Endothelial cell of umbilical vein (primary cell): ENCODE results near the gene JCAD. TPM values are rescaled to one million over a fixed set of nuclear protein-coding genes. Genes with fewer than 3 reads are reported as not detected.

Experiments used
- BruUV-seq: library from RNA; stranded (reverse); fragments of 400-500 nt; replicated peaks from 2 replicates; lab custom pipeline; 2021; lab: Mats Ljungman, UMichigan
- CTCF ChIA-PET: fragments of 300-600, 350-600 bp; sonication (Branson Sonifier 250); formaldehyde crosslinking; loops from one replicate; lab custom pipeline; 2021; ENCODE audit warnings: antibody characterized with exemption, inconsistent platforms; lab: Charles Lee
- POLR2A ChIA-PET: fragments of 300-600, 350-600 bp; sonication (Branson Sonifier 250); formaldehyde crosslinking; loops from one replicate; lab custom pipeline; 2021; ENCODE audit warnings: antibody characterized with exemption, inconsistent platforms; lab: Charles Lee
- DNase-seq: peaks from one replicate; pipeline ENCODE4 v3.0.0-alpha.2; 2011; ENCODE audit warnings: low read depth, low spot score
- FAIRE-seq: peaks from 2 replicates; lab custom pipeline; 2011; peaks lifted over from hg19 to GRCh38; lab: Jason Lieb, UNC
- H2AFZ ChIP-seq: 2 replicates; pipeline ENCODE4 v1.6.0; 2012; ENCODE audit warnings: low read depth, low read length, control low read depth, inconsistent platforms
- H3K27ac ChIP-seq: 2 replicates; pipeline ENCODE4 v1.5.1; 2011; ENCODE audit warnings: low read depth, mild to moderate bottlenecking, control low read depth, low read length, moderate library complexity; ENCODE audit not compliant: insufficient read depth
- H3K27me3 ChIP-seq, 2 experiments: 2 replicates each; pipeline versions ENCODE4 v1.6.0 to v1.6.1; 2011; ENCODE audit warnings: low read length in 2 of 2, mixed read lengths in 1 of 2; ENCODE audit not compliant: control insufficient read depth in 2 of 2, insufficient read depth in 2 of 2
- H3K36me3 ChIP-seq, 2 experiments: 2 replicates in 1 of 2; 3 replicates in 1 of 2; pipeline ENCODE4 v1.5.1; 2011; ENCODE audit warnings: low read length in 2 of 2, mild to moderate bottlenecking in 1 of 2, moderate library complexity in 1 of 2; ENCODE audit not compliant: control insufficient read depth in 2 of 2, insufficient read depth in 2 of 2; ENCODE audit errors: extremely low read depth in 1 of 2
- H3K4me1 ChIP-seq: 3 replicates; pipeline ENCODE4 v1.5.1; 2011; ENCODE audit warnings: mild to moderate bottlenecking, low read length; ENCODE audit not compliant: control insufficient read depth, insufficient read depth; ENCODE audit errors: extremely low read depth
- H3K4me2 ChIP-seq: 2 replicates; pipeline ENCODE4 v1.6.1; 2011; ENCODE audit warnings: low read length, control low read depth, mixed read lengths; ENCODE audit not compliant: insufficient read depth
- H3K4me3 ChIP-seq, 3 experiments: fragments of 200-600 bp in 1 of 3; sonication (generic), shearing (Covaris generic) in 1 of 3; replicated peaks in 1 of 3; 2 replicates each; pipeline ENCODE4 v1.5.1; 2011 to 2016; ENCODE audit warnings: control low read depth in 3 of 3, low read length in 3 of 3, mild to moderate bottlenecking in 2 of 3, inconsistent platforms in 1 of 3, low read depth in 1 of 3, moderate library complexity in 1 of 3; ENCODE audit not compliant: insufficient read depth in 1 of 3
- H3K79me2 ChIP-seq: 2 replicates; pipeline ENCODE4 v1.6.0; 2012; ENCODE audit warnings: low read length, inconsistent platforms; ENCODE audit not compliant: control insufficient read depth, insufficient read depth
- H3K9ac ChIP-seq: replicated peaks from 2 replicates; pipeline ENCODE3; 2011; ENCODE audit warnings: low read length, control low read depth; ENCODE audit not compliant: insufficient read depth; ENCODE audit errors: extremely low read depth
- H3K9me1 ChIP-seq: replicated peaks from 3 replicates; pipeline ENCODE4 v1.6.0; 2011; ENCODE audit warnings: mild to moderate bottlenecking, low read length; ENCODE audit not compliant: control insufficient read depth, insufficient read depth; ENCODE audit errors: extremely low read depth
- H3K9me3 ChIP-seq: replicated peaks from 2 replicates; pipeline ENCODE4 v1.5.1; 2012; ENCODE audit warnings: low read length, inconsistent platforms; ENCODE audit not compliant: control insufficient read depth, insufficient read depth
- H4K20me1 ChIP-seq: replicated peaks from 2 replicates; pipeline ENCODE3; 2011; ENCODE audit warnings: mild to moderate bottlenecking, low read length; ENCODE audit not compliant: control insufficient read depth, insufficient read depth; ENCODE audit errors: extremely low read depth
- CTCF ChIP-seq, 2 donors: IDR thresholded peaks; 1 replicate in 1 of 2; 2 replicates in 1 of 2; pipeline ENCODE4 v1.5.1; 2011; ENCODE audit warnings: low read length in 2 of 2, mild to moderate bottlenecking in 2 of 2, moderate library complexity in 2 of 2, control low read depth in 1 of 2, inconsistent platforms in 1 of 2, low read depth in 1 of 2; ENCODE audit not compliant: insufficient read depth in 1 of 2; ENCODE audit errors: extremely low read depth in 1 of 2
- EZH2 ChIP-seq: IDR thresholded peaks from 2 replicates; pipeline ENCODE4 v1.6.1; 2012; ENCODE audit warnings: borderline replicate concordance, low read depth, mild to moderate bottlenecking, moderate library complexity, low read length, inconsistent platforms; ENCODE audit not compliant: severe bottlenecking
- FOS ChIP-seq: IDR thresholded peaks from 2 replicates; pipeline ENCODE4 v1.6.1; 2011; ENCODE audit warnings: mild to moderate bottlenecking, low read length, moderate library complexity, borderline replicate concordance; ENCODE audit not compliant: insufficient read depth
- GATA2 ChIP-seq: IDR thresholded peaks from 2 replicates; pipeline ENCODE4 v1.7.0; 2011; ENCODE audit warnings: low read depth, mild to moderate bottlenecking, moderate library complexity, mixed read lengths, low read length; ENCODE audit not compliant: insufficient read length, insufficient read depth
- JUN ChIP-seq: IDR thresholded peaks from 2 replicates; pipeline ENCODE4 v1.6.1; 2011; ENCODE audit warnings: borderline replicate concordance, low read depth; ENCODE audit not compliant: insufficient read length, insufficient read depth
- MYC ChIP-seq: IDR thresholded peaks from one replicate; pipeline ENCODE4 v1.6.1; 2011; ENCODE audit warnings: mild to moderate bottlenecking, low read depth, low read length
- POLR2A ChIP-seq: IDR thresholded peaks from 2 replicates; pipeline ENCODE4 v1.6.1; 2012; ENCODE audit warnings: low read depth, mild to moderate bottlenecking, control low read depth, low read length
- POLR2AphosphoS5 ChIP-seq: IDR thresholded peaks from 2 replicates; pipeline ENCODE4 v1.6.1; 2012; ENCODE audit warnings: low read depth, mild to moderate bottlenecking, control low read depth, low read length, moderate library complexity; ENCODE audit not compliant: insufficient read depth
- dilution Hi-C: fragments of 300-500 bp; cut with MboI; formaldehyde crosslinking; loops from one replicate; pipeline ENCODE4 v1.15.0; 2019; ENCODE audit warnings: low sequenced_read_pairs; ENCODE audit not compliant: extremely low pct_ligation_motif_present
- intact Hi-C: fragments of 100-400 bp; cut with micrococcal nuclease; formaldehyde crosslinking; loops from one replicate; pipeline ENCODE4 v1.10.0; 2022
- polyA plus RNA-seq, 4 experiments: library from polyadenylated mRNA; depleted of rRNA in 3 of 4; stranded (reverse) in 3 of 4; unstranded in 1 of 4; fragments of >200 nt; gene quantifications; 2 replicates each; pipeline versions ENCODE4 v1.2.1 to v1.2.3, GENCODE V29; 2011 to 2012; ENCODE audit warnings: missing spikeins in 1 of 4
- total RNA-seq: library from RNA; stranded (reverse); gene quantifications from 2 replicates; pipeline ENCODE4 v1.2.3, GENCODE V29; 2021
- TF ChIP-seq, protein P1 (sequence below): IDR thresholded peaks from 2 replicates; pipeline ENCODE4 v1.6.1; 2011; ENCODE audit not compliant: insufficient read depth, insufficient read length

JCAD gene
- total and polyA plus RNA-seq, 2 donors (not counting 3 experiments of a cell fraction or from before 2014, with no cell fraction given), result 17.5 to 76.3 TPM

DNA sequence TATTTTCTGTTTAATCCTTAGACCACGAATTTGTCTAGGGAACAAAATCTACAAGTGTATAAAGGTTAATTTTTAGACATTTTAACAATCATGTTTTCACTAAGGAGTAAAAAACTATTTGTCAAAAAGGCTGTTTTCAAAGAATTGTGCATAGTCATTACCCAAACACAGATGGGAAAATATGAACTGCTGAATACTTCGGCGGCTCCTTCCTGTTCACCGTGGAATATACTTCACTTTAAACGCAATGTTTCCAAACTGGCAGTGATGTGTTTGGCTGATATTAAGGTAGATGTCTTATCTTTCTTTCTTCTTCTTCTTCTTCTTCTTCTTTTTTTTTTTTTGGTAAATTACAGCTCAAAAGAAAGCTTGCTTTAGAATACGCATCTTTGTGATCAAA is 41.4 kb downstream of the JCAD start:
- H3K4me3 ChIP-seq, result no peak overlapping the region
- CTCF ChIA-PET, result interaction anchor here (1.3 kb wide), 1 partner anchor 169 kb away, joined by 3 read pairs; no protein-coding TSS in a partner anchor
- dilution Hi-C loops, result no loop called here
- TF ChIP-seq FOS, result no peak
- TF ChIP-seq JUN, result no peak
- no peaks in the 10 kb centered on the region for H4K20me1 ChIP-seq
- H3K27me3 ChIP-seq, result no peaks in the 10 kb centered on the region
- POLR2A ChIA-PET, result no interaction called here
- no peak for DNase-seq
- no TSS peak for BruUV-seq
- no peak overlapping the region for H3K9ac ChIP-seq
- H2AFZ ChIP-seq, result no peak overlapping the region
- H3K9me1 ChIP-seq, result no peaks in the 10 kb centered on the region
- no peak overlapping the region for H3K4me2 ChIP-seq
- H3K4me1 ChIP-seq, result no peaks in the 10 kb centered on the region
- FAIRE-seq, result no peak
- no peaks in the 10 kb centered on the region for H3K79me2 ChIP-seq
- no peak overlapping the region for H3K27ac ChIP-seq
- H3K9me3 ChIP-seq, result no peaks in the 10 kb centered on the region
- intact Hi-C loops, result no loop called here
- peaks cover 9 to 26% of the 10 kb centered on the region in 2 experiments for H3K36me3 ChIP-seq

DNA sequence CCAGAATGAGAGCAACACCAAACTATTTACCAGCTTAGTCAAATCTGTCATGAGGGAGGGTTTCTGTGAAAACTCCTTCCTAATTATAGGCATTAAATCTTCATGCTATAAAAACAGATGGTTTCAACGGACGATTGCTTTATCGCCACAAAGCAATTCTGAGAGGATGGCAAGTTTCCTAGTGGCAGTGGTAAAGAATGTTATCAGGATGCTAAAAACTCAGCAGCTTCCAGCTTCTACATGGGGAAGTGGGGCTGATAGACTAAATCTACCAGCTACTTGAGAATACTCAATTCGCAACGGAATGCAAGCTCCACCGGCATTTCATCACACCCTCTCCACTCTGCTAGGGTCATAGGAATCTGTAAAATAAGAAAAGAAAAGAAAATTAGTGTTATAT is 41.8 kb downstream of the JCAD start:
- DNase-seq (no peak), FAIRE-seq (no peak)
- Histone ChIP-seq H3K27ac (no peak overlapping the region), H3K9me1 (no peaks in the 10 kb centered on the region), H4K20me1 (no peaks in the 10 kb centered on the region), H3K4me2 (no peak overlapping the region), H3K79me2 (no peaks in the 10 kb centered on the region), H2AFZ (no peak overlapping the region), H3K9ac (no peak overlapping the region), H3K4me3 (no peak overlapping the region), H3K4me1 (no peaks in the 10 kb centered on the region), H3K9me3 (no peaks in the 10 kb centered on the region), H3K27me3 (no peaks in the 10 kb centered on the region), H3K36me3 (peaks cover 9 to 24% of the 10 kb centered on the region in 2 experiments)
- no peak for TF ChIP-seq GATA2
- TF ChIP-seq CTCF (IDR thresholded peaks at IDR 0.05; ENCODE audit: extremely low read depth in 1 of 2, insufficient read depth in 1 of 2, low read depth in 1 of 2, low read length in 2 of 2), result no peak
- TF ChIP-seq, protein P1, sequence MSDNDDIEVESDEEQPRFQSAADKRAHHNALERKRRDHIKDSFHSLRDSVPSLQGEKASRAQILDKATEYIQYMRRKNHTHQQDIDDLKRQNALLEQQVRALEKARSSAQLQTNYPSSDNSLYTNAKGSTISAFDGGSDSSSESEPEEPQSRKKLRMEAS, result no peak
- TF ChIP-seq POLR2A, result no peak
- TF ChIP-seq POLR2AphosphoS5, result no peak
- no peak for TF ChIP-seq MYC
- TF ChIP-seq JUN, result no peak
- no peak for TF ChIP-seq FOS
- TF ChIP-seq EZH2, result no peak
- no TSS peak for BruUV-seq
- dilution Hi-C loops (no loop called here), intact Hi-C loops (no loop called here)
- ChIA-PET CTCF (interaction anchor here (1.3 kb wide), 1 partner anchor 169 kb away, joined by 3 read pairs; no protein-coding TSS in a partner anchor), POLR2A (no interaction called here)
